Subcutaneous abdominal adipose tissue (tissue), 5 donors: ENCODE results near the gene WDPCP.
"Not testable (repeated sequence)": the region's sequence is repeated elsewhere in the genome, so short reads cannot be mapped to it uniquely, and the experiment has no call there.

Source experiments
- H3K27ac ChIP-seq: one replicate; pipeline ENCODE4 v1.7.0; 2013; ENCODE audit warnings: low read depth, mild to moderate bottlenecking, inconsistent platforms, low read length, moderate library complexity
- H3K27me3 ChIP-seq, 5 donors: one replicate each; pipeline ENCODE4 v1.7.0; 2013; ENCODE audit warnings: low read length in 5 of 5, inconsistent platforms in 1 of 5; ENCODE audit not compliant: control insufficient read depth in 5 of 5, insufficient read depth in 4 of 5
- H3K36me3 ChIP-seq, 5 donors: one replicate each; pipeline ENCODE4 v1.7.0; 2013; ENCODE audit warnings: low read length in 5 of 5; ENCODE audit not compliant: control insufficient read depth in 5 of 5, insufficient read depth in 5 of 5
- H3K4me1 ChIP-seq, 5 donors: one replicate each; pipeline ENCODE4 v1.7.0; 2013; ENCODE audit warnings: low read length in 5 of 5, mild to moderate bottlenecking in 3 of 5, moderate library complexity in 1 of 5; ENCODE audit not compliant: control insufficient read depth in 5 of 5, insufficient read depth in 5 of 5
- H3K4me3 ChIP-seq, 5 donors: one replicate each; pipeline ENCODE4 v1.7.0; 2013; ENCODE audit warnings: low read length in 5 of 5, low read depth in 1 of 5
- H3K9ac ChIP-seq, 5 donors: one replicate each; pipeline ENCODE4 v1.7.0; 2013; ENCODE audit warnings: low read length in 5 of 5, mild to moderate bottlenecking in 4 of 5, moderate library complexity in 3 of 5
- H3K9me3 ChIP-seq, 5 donors: one replicate each; pipeline ENCODE4 v1.7.0; 2013; ENCODE audit warnings: low read length in 5 of 5; ENCODE audit not compliant: control insufficient read depth in 5 of 5
- donor health status: healthy.
- donor health status: healthy.
- donor health status: healthy.
- donor health status: healthy.
- donor health status: healthy.

Gene WDPCP, protein sequence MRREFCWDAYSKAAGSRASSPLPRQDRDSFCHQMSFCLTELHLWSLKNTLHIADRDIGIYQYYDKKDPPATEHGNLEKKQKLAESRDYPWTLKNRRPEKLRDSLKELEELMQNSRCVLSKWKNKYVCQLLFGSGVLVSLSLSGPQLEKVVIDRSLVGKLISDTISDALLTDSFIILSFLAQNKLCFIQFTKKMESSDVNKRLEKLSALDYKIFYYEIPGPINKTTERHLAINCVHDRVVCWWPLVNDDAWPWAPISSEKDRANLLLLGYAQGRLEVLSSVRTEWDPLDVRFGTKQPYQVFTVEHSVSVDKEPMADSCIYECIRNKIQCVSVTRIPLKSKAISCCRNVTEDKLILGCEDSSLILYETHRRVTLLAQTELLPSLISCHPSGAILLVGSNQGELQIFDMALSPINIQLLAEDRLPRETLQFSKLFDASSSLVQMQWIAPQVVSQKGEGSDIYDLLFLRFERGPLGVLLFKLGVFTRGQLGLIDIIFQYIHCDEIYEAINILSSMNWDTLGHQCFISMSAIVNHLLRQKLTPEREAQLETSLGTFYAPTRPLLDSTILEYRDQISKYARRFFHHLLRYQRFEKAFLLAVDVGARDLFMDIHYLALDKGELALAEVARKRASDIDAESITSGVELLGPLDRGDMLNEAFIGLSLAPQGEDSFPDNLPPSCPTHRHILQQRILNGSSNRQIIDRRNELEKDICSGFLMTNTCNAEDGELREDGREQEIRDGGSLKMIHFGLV

DNA sequence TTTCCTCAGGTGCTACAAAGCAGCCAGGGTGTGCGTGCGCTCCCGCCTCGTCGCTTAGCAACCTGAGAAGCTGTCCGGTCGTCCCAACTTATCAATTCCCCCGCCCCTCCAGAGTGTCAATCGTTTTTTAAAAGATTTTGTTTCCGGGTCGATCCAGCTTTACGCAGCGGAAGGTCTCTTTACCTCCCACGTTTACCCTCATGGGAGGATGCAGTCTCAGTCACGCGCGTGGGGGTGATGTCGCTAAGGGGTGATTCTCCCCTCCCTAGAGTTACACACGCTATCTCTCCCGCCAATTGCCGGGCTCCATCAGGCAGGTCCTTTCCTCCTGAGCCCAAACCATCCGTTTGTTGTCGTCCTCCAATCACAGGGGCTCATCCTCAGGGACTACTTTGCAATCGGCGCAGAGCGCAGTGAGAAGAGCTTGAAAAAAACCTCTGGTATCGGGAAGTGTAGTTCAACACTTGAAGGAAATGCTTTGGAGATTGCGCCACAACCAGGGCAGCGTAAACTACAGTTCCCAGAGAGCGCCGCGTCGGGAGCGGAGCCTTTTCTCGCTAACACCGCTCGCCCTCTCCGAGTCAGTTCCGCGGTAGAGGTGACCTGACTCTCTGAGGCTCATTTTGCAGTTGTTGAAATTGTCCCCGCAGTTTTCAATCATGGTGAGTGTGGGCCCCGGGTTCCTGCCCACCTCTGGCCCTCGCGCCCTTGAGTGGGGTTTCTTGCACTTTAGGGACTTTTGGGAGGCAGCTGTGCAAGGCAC, at the start of gene WDPCP, which contains the start of gene MDH1:
Gene WDPCP (minus strand): TSS at position 93 of the 763 bp plus-strand sequence. CDS start 206 bp downstream, outside the sequence.
Gene MDH1 (plus strand): TSS at position 579 of the 763 bp plus-strand sequence. CDS start 81 bp downstream, at position 660.
- Histone ChIP-seq H3K9ac (peak within 1 kb of the TSS; percentile 91 to 93 (median 93)), H3K27ac (peak within 1 kb of the TSS; percentile 96), H3K27me3 (peaks cover 0 to 2% (median 0%) of the 10 kb centered on the region in 5 donors), H3K4me3 (peak within 1 kb of the TSS; percentile 76 to 99 (median 89)), H3K36me3 (peaks cover 0 to 7% (median 4%) of the 10 kb centered on the region in 5 donors), H3K4me1 (peaks cover 8 to 61% (median 45%) of the 10 kb centered on the region in 5 donors), H3K9me3 (no peaks in the 10 kb centered on the region)

DNA sequence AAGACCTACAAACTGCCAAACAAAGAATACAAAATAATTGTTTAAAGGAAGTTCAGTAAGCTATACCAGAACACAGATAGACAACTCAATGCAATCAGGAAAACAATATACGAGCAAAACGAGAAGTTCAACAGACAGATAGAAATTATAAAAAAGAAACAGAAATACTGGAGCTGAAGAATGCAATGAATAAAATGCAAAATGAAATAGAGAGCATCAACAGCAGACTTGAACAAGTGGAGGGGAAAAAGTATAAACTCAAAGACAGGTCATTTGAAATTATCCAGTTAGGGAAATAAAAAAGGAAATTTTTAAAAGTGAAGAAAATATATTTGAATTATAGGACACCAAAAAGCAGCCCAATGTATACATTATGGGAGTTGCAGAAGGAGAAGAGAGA, 44.1 kb upstream of the WDPCP start:
- Histone ChIP-seq H3K9me3 (peaks cover 0 to 30% (median 16%) of the 10 kb centered on the region in 5 donors), H3K27ac (no peak overlapping the region), H3K36me3 (peaks cover 0 to 21% (median 0%) of the 10 kb centered on the region in 5 donors), H3K27me3 (no peaks in the 10 kb centered on the region), H3K4me1 (no peaks in the 10 kb centered on the region), H3K4me3 (no peak overlapping the region), H3K9ac (no peak overlapping the region)

DNA sequence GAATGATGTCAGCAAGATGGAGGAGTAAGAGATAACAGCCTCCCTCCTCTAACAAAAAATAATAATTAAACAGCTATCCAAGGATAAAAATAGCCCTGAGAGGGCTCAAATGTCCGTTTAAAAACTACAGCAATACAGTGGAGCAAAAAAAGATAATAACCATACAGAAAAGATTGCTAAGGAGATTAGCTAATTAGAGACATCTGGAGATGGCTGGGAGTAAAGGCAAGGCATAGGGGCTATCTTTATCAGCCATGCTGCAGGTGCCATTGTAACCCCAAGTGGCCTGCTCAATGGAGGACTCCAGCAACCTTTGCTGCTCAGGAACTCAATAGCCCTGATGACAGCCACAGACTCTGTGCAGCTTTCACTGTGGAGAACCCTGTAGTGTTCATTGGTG, 43.2 kb upstream of the WDPCP start:
- peaks cover 0 to 30% (median 15%) of the 10 kb centered on the region in 5 donors for H3K9me3 ChIP-seq
- peaks cover 0 to 21% (median 0%) of the 10 kb centered on the region in 5 donors for H3K36me3 ChIP-seq
- no peak overlapping the region for H3K9ac ChIP-seq
- no peaks in the 10 kb centered on the region for H3K4me1 ChIP-seq
- H3K27me3 ChIP-seq, result no peaks in the 10 kb centered on the region
- peak overlapping the region in 1 of 5 donors; percentile 25 for H3K4me3 ChIP-seq
- H3K27ac ChIP-seq, result no peak overlapping the region

DNA sequence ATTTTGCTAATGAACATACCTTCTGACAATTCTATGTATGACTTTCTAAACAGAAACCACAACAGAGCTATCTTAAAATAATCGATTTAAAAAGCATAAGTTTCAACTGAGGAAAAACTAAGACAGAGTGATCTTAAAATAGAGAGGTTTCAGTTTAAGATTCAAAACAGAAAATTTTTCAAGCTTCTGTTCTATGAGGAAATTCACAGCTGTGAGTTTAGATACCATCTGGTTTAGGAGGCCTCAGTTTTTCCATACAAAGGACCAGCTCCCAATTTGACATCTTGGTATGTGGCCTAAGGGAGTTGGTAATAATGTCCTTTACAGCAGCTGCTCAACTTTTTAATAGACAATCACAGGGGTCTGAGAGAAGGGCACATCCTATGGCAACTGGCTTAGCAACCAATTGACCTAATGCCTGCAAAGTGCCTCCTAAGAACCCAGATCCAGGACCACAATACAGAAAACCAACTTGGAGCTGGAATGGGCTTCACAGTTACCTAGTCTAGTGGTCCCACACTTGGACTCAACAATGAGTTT, 40.2 kb upstream of the WDPCP start:
- Histone ChIP-seq H3K27ac (no peak overlapping the region), H3K9ac (no peak overlapping the region), H3K4me3 (no peak overlapping the region), H3K27me3 (no peaks in the 10 kb centered on the region), H3K9me3 (peaks cover 0 to 19% (median 9%) of the 10 kb centered on the region in 5 donors), H3K36me3 (peaks cover 0 to 10% (median 0%) of the 10 kb centered on the region in 5 donors), H3K4me1 (no peaks in the 10 kb centered on the region)

DNA sequence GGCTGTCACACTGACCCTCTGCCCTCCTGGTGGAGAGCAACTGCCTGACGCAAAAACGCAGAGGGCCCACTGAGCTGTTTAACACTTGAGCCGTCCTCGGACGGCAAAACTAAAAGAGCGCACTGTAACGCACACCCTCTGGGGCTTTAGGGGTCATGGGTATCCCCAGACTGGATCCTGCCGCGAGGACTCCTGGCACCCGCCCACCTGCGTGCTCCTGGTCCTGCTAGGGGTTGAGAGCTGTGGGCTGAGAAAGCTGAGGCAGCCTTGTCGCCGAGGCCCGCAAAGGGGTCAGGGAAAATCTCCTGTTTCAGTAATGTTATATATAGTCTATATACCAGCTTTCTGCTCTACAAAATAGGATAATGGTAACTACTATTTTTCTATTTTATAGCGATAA, 39.6 kb upstream of the WDPCP start:
- Histone ChIP-seq H3K36me3 (peaks cover 0 to 9% (median 0%) of the 10 kb centered on the region in 5 donors), H3K4me3 (no peak overlapping the region), H3K9ac (no peak overlapping the region), H3K27me3 (no peaks in the 10 kb centered on the region), H3K9me3 (peaks cover 0 to 16% (median 9%) of the 10 kb centered on the region in 5 donors), H3K27ac (no peak overlapping the region), H3K4me1 (no peaks in the 10 kb centered on the region)

DNA sequence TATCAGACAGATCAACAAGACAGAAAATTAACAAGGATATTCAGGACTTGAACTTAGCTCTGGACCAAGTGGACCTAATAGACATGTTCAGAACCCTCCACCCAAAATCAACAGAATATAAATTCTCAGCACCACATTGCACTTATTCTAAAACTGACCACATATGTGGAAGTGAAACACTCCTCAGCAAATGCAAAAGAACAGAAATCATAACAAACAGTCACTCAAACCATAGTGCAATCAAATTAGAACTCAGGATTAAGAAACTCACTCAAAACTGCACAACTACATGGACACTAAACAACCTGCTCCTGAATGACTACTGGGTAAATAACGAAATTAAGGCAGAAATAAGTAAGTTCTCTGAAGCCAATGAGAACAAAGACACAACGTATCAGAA, 35.5 kb upstream of the WDPCP start:
- H3K27ac ChIP-seq, H3K27me3 ChIP-seq, H3K4me3 ChIP-seq, H3K9me3 ChIP-seq, H3K9ac ChIP-seq, H3K36me3 ChIP-seq, H3K4me1 ChIP-seq: not testable (repeated sequence)

DNA sequence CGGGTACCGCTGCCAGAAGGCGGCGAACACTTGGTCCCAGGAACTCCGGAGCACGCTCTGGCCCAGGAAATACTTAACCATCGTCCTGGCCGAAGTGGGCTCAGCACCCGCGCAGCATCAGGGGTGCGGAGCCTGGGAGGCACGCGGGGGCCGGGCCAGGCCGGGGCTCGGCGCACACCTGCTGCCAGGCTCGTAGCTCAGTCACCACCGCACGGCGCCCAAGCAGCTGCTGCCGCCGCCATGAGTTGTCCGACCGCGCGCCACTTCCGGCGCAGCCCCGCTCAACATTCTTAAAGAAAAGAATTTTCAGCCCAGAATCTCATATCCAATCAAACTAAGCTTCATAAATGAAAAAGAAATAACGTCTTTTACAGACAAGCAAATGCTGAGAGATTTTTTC, 34.5 kb upstream of the WDPCP start:
- no peaks in the 10 kb centered on the region for H3K4me1 ChIP-seq
- no peaks in the 10 kb centered on the region for H3K9me3 ChIP-seq
- H3K4me3 ChIP-seq, result no peak overlapping the region
- no peak overlapping the region for H3K27ac ChIP-seq
- H3K36me3 ChIP-seq, result peaks cover 0 to 4% (median 0%) of the 10 kb centered on the region in 5 donors
- H3K27me3 ChIP-seq, result no peaks in the 10 kb centered on the region
- no peak overlapping the region for H3K9ac ChIP-seq

DNA sequence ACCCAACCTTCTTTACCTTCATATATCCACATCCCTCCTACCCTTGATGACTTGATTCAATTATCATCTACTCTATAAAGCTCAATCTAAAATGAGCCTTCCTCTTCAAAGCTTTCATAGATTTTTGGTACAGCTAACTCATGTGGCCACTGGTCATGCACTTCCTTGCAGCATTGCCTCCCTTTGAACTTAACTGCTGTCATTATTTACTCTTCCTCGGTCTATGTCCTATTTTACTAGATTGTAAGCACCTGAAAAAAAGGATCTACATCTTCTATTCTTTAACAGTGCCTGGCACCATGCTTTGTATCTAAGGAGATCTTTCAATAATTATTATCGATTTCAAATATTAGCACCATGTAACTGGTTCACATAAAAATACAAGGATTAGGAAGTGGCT, 31.1 kb upstream of the WDPCP start:
- Histone ChIP-seq H3K9me3 (no peaks in the 10 kb centered on the region), H3K27me3 (no peaks in the 10 kb centered on the region), H3K4me1 (peaks cover 0 to 6% (median 2%) of the 10 kb centered on the region in 5 donors), H3K9ac (no peak overlapping the region), H3K27ac (no peak overlapping the region), H3K36me3 (peaks cover 0 to 3% (median 0%) of the 10 kb centered on the region in 5 donors), H3K4me3 (no peak overlapping the region)

DNA sequence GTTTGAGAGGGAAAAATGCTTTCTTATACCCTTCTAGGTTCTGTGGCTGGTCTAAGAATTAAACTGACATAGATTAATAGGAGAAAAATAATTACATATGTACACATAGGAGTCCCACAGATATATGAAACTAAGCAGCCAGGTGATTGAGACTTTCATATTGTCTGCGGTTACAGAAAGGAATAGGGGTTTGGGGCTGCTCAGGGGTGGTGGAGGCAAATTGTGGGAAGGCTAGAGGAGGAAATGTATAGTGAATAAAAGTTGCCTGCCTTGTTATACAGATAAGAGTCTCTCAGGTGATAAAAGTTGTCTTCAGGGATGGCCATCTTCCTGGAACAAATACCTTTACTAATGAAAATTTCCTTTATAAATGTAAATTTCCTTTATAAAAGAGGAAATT, 29.1 kb upstream of the WDPCP start:
- Histone ChIP-seq H3K9me3 (no peaks in the 10 kb centered on the region), H3K27ac (no peak overlapping the region), H3K36me3 (peaks cover 0 to 3% (median 0%) of the 10 kb centered on the region in 5 donors), H3K4me1 (peaks cover 0 to 21% (median 9%) of the 10 kb centered on the region in 5 donors), H3K9ac (no peak overlapping the region), H3K27me3 (no peaks in the 10 kb centered on the region), H3K4me3 (no peak overlapping the region)
